Psoas muscle (tissue), 8 donors: ENCODE measurements around the gene PARL. TPM values are rescaled to one million over a fixed set of nuclear protein-coding genes. Genes with fewer than 3 reads are reported as not detected.

ENCODE experiments used
- ATAC-seq, 4 donors: fragments of 200-7000 bp; cut with Tn5 transposase; one replicate each; pipeline ENCODE4 v1.9.1; 2020; ENCODE audit warnings: moderate library complexity in 3 of 4, mild to moderate bottlenecking in 2 of 4
- DNase-seq, 2 donors: peaks; one replicate each; pipeline ENCODE4 v3.0.0-alpha.2; 2020
- H3K27ac ChIP-seq: fragments of 200-600 bp; one replicate; pipeline ENCODE4 v1.8.0; 2022
- H3K27me3 ChIP-seq, 3 donors: fragments of 200-600 bp in 1 of 3; one replicate each; pipeline versions ENCODE4 v1.6.1 to v1.8.0; 2013 to 2022; ENCODE audit warnings: low read length in 2 of 3, mild to moderate bottlenecking in 2 of 3, moderate library complexity in 1 of 3; ENCODE audit not compliant: insufficient read depth in 3 of 3
- H3K36me3 ChIP-seq, 2 donors: fragments of 200-600 bp in 1 of 2; one replicate each; pipeline versions ENCODE4 v1.6.1 to v1.8.0; 2013 to 2022; ENCODE audit warnings: low read depth in 1 of 2, mild to moderate bottlenecking in 1 of 2, moderate library complexity in 1 of 2; ENCODE audit not compliant: insufficient read depth in 1 of 2
- H3K4me1 ChIP-seq: fragments of 200-600 bp; one replicate; pipeline ENCODE4 v1.8.0; 2022
- H3K4me3 ChIP-seq: fragments of 200-600 bp; one replicate; pipeline ENCODE4 v1.8.0; 2022; ENCODE audit warnings: mild to moderate bottlenecking
- H3K9me3 ChIP-seq: fragments of 200-600 bp; one replicate; pipeline ENCODE4 v1.8.0; 2022
- CTCF ChIP-seq: fragments of 200-600 bp; IDR thresholded peaks from one replicate; pipeline ENCODE4 v1.8.0; 2022; ENCODE audit warnings: antibody characterized with exemption
- WGBS, 3 donors: extraction: QIAGEN DNeasy Blood & Tissue Kit; methylation state at CpG; one replicate each; pipeline versions ENCODE4 v1.1.6 to v1.1.7; 2013; 5-methylcytosine and 5-hydroxymethylcytosine counted together
- intact Hi-C, 2 donors: fragments of 100-400 bp; cut with DNase I; formaldehyde crosslinking; loops; one replicate each; pipeline versions ENCODE4 v1.11.0 to v1.14.2; 2022
- polyA plus RNA-seq, 3 donors: library from polyadenylated mRNA; stranded (reverse); fragments of 200-250 nt; gene quantifications; one replicate each; pipeline ENCODE4 v1.2.3, GENCODE V29; 2013
- total RNA-seq, 4 donors: library from RNA; stranded (reverse); fragmentation: NEBNext Ultra II Directional in 2 of 4; extraction: Animal tissue kit (Norgen Biotek cat#: 25700) in 2 of 4; gene quantifications; one replicate each; pipeline versions ENCODE4 v1.2.1 to v1.2.4, GENCODE V29; 2021 to 2023
- donor health status: healthy with polysubstance abuse.
- donor health status: DM: no; HTN: no; CAD: no; lungs with moderate emphysema.
- donor health status: Bipolar disorder and iron deficiency.
- donor health status: healthy.
- donor health status: DM: yes; HTN: yes; CAD: no.
- donor health status: DM: no; HTN: no; CAD: no.
- donor health status: DM: no; HTN: no; CAD: no.
- donor health status: DM: yes; HTN: yes; CAD: no.

Gene PARL
- total and polyA plus RNA-seq, 7 donors = 30.3 to 77.1 (median 61.4) TPM

GRCh38 chr3:183862610-183863009 is 22.1 kb downstream of the PARL start:
- no peaks in the 10 kb centered on the region for H3K27me3 ChIP-seq
- intact Hi-C loops = no loop called here
- no peak overlapping the region for H3K4me3 ChIP-seq
- no peak overlapping the region for H3K27ac ChIP-seq
- TF ChIP-seq CTCF = no peak
- peaks cover 2 to 98% of the 10 kb centered on the region in 2 donors for H3K36me3 ChIP-seq
- no peak for DNase-seq
- WGBS, 3 donors = 87 to 92% (median 92%) methylated on average over 4 of the region's 4 CpGs
- H3K9me3 ChIP-seq = no peaks in the 10 kb centered on the region
- peaks cover 4% of the 10 kb centered on the region for H3K4me1 ChIP-seq
- no peak for ATAC-seq

GRCh38 chr3:183857863-183858262 is 26.8 kb downstream of the PARL start:
- DNase-seq = no peak
- Histone ChIP-seq H3K36me3 (peaks cover 6 to 92% of the 10 kb centered on the region in 2 donors), H3K4me1 (peaks cover 12% of the 10 kb centered on the region), H3K27me3 (no peaks in the 10 kb centered on the region), H3K9me3 (no peaks in the 10 kb centered on the region), H3K4me3 (no peak overlapping the region), H3K27ac (no peak overlapping the region)
- no peak for TF ChIP-seq CTCF
- intact Hi-C loops = no loop called here
- WGBS, 3 donors = 93 to 95% (median 94%) methylated on average over 3 of the region's 3 CpGs
- ATAC-seq = no peak

GRCh38 chr3:183854318-183855035 is 30.2 kb downstream of the PARL start:
- Histone ChIP-seq H3K4me1 (peaks cover 12% of the 10 kb centered on the region), H3K27me3 (no peaks in the 10 kb centered on the region), H3K27ac (no peak overlapping the region), H3K4me3 (no peak overlapping the region), H3K36me3 (peaks cover 9 to 68% of the 10 kb centered on the region in 2 donors), H3K9me3 (no peaks in the 10 kb centered on the region)
- ATAC-seq (no peak), DNase-seq (no peak)
- WGBS, 3 donors = 83 to 95% (median 95%) methylated on average over 4 of the region's 4 CpGs
- intact Hi-C loops = no loop called here
- no peak for TF ChIP-seq CTCF

GRCh38 chr3:183845608-183846288 is 38.9 kb downstream of the PARL start:
- intact Hi-C loops = no loop called here
- Histone ChIP-seq H3K27ac (no peak overlapping the region), H3K27me3 (no peaks in the 10 kb centered on the region), H3K4me1 (no peaks in the 10 kb centered on the region), H3K4me3 (no peak overlapping the region), H3K9me3 (no peaks in the 10 kb centered on the region), H3K36me3 (peaks cover 19 to 81% of the 10 kb centered on the region in 2 donors)
- no peak for DNase-seq
- WGBS, 3 donors = 84 to 87% (median 86%) methylated on average over 13 of the region's 13 CpGs
- no peak for TF ChIP-seq CTCF
- ATAC-seq = no peak
